HuH-7 (cell line): ENCODE measurements around the gene GPR6.

Experiments
- DNase-seq: peaks from one replicate; pipeline ENCODE4 v3.0.0; 2011; ENCODE audit warnings: low spot score

GPR6 gene

DNA sequence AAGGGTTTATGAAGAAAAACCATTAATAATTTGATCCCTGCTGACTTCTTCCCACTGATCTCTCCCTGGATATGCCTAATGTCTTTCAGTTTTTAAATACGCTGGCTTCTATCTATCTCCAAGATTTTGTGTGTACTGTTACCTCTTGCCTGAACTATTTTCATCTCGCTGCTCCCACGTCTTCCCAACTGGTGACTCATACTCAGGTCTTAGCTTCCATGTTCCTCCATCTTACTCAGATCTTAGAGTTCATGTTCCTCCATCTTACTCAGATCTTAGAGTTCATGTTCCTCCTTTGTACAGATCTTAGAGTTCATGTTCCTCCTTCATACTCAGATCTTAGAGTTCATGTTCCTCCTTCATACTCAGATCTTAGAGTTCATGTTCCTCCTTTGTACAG is 21.6 kb downstream of the GPR6 start:
- no peak for DNase-seq

DNA sequence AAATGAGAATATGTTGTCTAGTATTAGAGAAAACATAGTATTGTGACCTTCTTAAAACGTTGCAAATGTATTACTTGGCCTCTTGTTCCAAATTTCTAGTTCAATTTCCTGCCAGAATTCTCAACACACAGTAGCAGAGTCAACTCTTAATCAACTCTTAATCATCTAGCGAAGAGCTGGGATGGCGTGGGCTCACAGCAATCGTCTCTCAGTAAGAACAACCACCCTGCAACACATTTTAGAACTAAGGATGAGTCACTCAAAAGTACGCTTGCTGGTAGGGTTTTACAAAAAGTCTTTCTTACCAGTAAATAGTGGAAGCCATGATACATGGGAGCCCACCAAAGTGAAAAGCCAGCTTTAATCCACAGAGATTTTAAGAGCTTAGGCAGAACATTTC is 24.6 kb downstream of the GPR6 start:
- DNase-seq: no peak

DNA sequence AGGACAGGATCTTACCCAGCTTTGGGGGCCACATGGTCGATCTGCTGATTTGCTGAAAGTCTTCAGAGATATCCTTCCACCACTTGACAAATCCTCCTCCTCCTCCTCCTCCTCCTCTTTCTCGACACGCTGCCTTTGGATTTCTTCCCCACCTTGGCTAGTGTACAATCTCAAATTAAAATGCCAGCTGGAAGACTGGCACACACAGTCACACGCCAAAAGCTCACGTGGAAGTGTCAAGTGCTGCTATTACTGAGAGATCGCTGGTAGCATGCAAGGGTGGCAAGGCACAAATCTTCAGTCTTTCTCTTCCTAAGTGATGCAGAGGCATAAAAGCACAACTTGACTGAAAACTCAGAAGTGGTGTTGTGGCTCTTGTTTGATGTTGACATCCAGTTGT is 35.3 kb downstream of the GPR6 start:
- DNase-seq: no peak

DNA sequence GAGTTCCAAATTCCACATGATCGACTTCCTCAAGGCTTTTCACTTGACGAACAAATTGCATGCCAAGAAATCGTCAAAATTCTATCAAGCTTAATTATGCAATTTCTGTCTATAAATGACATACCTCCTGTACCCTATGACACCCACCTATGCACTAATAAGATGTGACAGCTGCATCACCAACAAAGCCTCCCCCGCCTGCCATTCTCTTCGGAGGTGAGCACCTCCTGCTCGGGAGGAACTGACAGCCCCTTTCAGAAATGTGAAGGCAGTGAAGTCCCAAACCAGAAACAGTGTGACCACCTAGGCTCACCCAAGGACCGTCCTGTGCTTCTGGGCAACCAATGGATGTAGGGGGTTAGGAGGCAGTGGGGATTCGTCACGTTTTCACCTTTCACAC is 37.1 kb downstream of the GPR6 start:
- DNase-seq: no peak

DNA sequence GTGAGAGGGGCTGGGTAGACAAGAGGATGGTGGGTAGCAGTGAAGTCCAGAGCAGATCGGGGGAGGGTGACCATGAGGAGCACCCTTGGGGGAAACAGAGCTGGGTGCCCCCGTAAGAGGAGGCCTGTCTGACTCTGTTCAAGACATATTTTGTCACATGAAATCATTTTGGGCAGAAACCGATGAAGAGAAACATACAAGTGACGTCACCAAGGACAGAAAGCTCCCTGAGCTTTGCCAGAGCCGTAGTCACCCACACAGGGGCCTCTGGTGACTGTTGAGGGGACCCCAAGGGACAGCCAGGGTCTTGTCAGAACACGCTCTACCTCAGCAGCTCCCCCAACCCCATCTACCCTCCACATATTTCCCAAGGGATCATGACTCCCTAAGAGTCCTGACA is 39.2 kb downstream of the GPR6 start:
- DNase-seq: no peak

DNA sequence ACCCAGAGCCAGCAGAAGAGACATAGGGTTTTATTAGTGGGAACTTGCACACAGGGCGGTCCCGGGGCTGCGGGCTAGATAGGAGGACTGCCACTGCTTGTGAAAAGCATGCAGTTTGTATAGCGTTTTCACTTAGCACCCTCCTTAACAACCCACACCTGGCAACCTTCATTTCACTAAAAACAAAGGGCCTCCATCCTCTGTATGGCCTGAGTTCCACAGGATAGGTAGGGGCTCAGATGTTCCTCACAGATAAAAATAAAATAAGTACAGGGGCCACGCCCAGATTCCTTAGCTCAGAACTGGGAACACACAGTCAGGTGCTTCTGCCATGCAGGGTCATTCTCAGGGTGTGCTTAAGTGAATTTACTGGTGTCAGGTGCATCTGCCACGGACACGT is 39.8 kb downstream of the GPR6 start:
- no peak for DNase-seq

DNA sequence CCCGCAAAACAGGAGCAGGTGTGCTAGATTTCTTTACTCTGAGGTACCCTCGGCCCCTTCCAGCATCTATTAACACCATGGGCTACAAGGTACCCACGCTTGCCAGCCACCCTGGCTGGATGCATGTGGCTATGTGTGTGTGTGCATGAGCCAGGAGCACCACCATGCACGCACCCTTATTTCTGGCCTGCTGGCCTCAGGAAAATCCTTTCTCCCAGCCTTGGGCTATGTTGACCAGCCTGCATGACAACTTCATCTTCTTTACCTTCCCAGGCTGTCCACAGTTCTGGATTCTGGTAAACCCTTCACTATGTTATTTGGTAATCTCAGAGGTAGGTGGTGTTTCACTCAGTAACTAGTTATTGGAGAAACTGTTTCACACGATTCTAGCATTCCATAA is 40.4 kb downstream of the GPR6 start:
- no peak for DNase-seq

DNA sequence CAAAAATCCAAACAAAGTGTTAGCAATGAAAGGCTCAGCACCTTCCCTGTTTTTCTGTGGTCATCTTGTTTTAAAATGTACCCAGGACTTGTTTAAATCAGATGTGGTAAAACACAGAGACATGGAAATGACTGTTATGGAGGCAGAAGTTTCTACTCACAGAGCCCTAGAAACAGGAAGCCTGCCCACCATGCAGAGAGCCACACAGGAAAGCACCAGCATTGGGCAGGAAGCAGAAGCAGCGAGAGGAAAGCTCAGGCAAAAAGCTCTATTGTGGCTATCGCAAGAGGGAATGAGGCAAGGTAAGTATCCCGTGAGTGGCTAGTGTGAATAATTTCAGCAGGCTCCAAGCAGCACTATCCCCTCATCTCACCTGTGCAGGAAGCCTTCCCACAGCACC is 42.8 kb downstream of the GPR6 start:
- no peak for DNase-seq

DNA sequence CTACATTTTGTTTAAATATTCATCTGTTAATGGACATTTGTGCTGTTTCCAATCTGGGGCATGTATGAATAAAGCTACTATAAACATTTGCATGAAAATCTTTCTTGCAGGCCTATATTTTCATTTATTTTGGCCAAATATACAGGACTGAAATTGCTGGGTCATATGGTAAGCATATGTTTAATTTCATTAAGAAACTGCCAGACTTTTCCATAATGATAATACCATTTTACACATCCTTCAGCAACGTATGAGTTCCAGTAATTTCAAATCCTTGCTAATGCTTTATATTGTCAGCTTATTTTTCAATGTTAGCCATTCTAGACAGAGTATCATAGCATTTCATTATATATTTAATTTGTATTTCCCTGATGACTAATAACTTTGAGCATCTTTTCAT is 51.0 kb downstream of the GPR6 start:
- DNase-seq: no peak
